Memory B cell (primary cell): ENCODE measurements around the gene COG1.

Experiments
- ATAC-seq: fragments of 150-1000 bp; cut with Tn5 transposase; 2 replicates; pipeline ENCODE4 v1.10.0; 2021; ENCODE audit warnings: low read depth, mild to moderate bottlenecking, moderate library complexity
- DNase-seq, 2 donors: peaks; one replicate each; pipeline ENCODE4 v3.0.0; 2022; ENCODE audit warnings: low spot score in 2 of 2
- H3K27ac Mint-ChIP-seq: one replicate; pipeline ENCODE4 v1.8.0; 2022; ENCODE audit warnings: mild to moderate bottlenecking, moderate library complexity, mixed read lengths
- H3K27me3 Mint-ChIP-seq: one replicate; pipeline ENCODE4 v1.8.0; 2022; ENCODE audit warnings: mixed read lengths
- H3K36me3 Mint-ChIP-seq: one replicate; pipeline ENCODE4 v1.8.0; 2022; ENCODE audit warnings: mild to moderate bottlenecking, mixed read lengths
- H3K4me1 Mint-ChIP-seq: one replicate; pipeline ENCODE4 v1.8.0; 2022; ENCODE audit warnings: mixed read lengths
- H3K4me3 Mint-ChIP-seq: one replicate; pipeline ENCODE4 v1.8.0; 2022; ENCODE audit warnings: mild to moderate bottlenecking, moderate library complexity, mixed read lengths
- H3K9me3 Mint-ChIP-seq: one replicate; pipeline ENCODE4 v1.8.0; 2022; ENCODE audit warnings: mixed read lengths

Gene COG1

GRCh38 chr17:73224237-73224636 is 31.4 kb downstream of the COG1 start:
- Mint-ChIP-seq H3K27ac (peak overlapping the region; percentile 70), H3K36me3 (peaks cover 8% of the 10 kb centered on the region), H3K4me3 (no peak overlapping the region), H3K27me3 (no peaks in the 10 kb centered on the region), H3K4me1 (peaks cover 31% of the 10 kb centered on the region), H3K9me3 (no peaks in the 10 kb centered on the region)
- ATAC-seq (no peak), DNase-seq (no peak)

GRCh38 chr17:73224663-73225305 is 31.9 kb downstream of the COG1 start:
- Mint-ChIP-seq H3K4me1 (peaks cover 34% of the 10 kb centered on the region), H3K27ac (peak overlapping the region; percentile 2), H3K4me3 (no peak overlapping the region), H3K27me3 (no peaks in the 10 kb centered on the region), H3K36me3 (peaks cover 8% of the 10 kb centered on the region), H3K9me3 (no peaks in the 10 kb centered on the region)
- DNase-seq (no peak), ATAC-seq (no peak)

GRCh38 chr17:73226556-73227172 is 33.8 kb downstream of the COG1 start:
- no peaks in the 10 kb centered on the region for H3K27me3 Mint-ChIP-seq
- peaks cover 34% of the 10 kb centered on the region for H3K4me1 Mint-ChIP-seq
- H3K4me3 Mint-ChIP-seq, result no peak overlapping the region
- ATAC-seq (no peak), DNase-seq (no peak)
- H3K9me3 Mint-ChIP-seq, result no peaks in the 10 kb centered on the region
- H3K36me3 Mint-ChIP-seq, result peaks cover 8% of the 10 kb centered on the region
- no peak overlapping the region for H3K27ac Mint-ChIP-seq

GRCh38 chr17:73227379-73227778 is 34.5 kb downstream of the COG1 start:
- Mint-ChIP-seq H3K4me3 (no peak overlapping the region), H3K36me3 (peaks cover 8% of the 10 kb centered on the region), H3K9me3 (no peaks in the 10 kb centered on the region), H3K27ac (no peak overlapping the region), H3K4me1 (peaks cover 36% of the 10 kb centered on the region), H3K27me3 (no peaks in the 10 kb centered on the region)
- ATAC-seq (no peak), DNase-seq (no peak)

GRCh38 chr17:73227944-73228343 is 35.1 kb downstream of the COG1 start:
- H3K4me3 Mint-ChIP-seq, result no peak overlapping the region

GRCh38 chr17:73228748-73229236 is 35.9 kb downstream of the COG1 start:
- peaks cover 6% of the 10 kb centered on the region for H3K36me3 Mint-ChIP-seq
- no peak overlapping the region for H3K4me3 Mint-ChIP-seq
- H3K9me3 Mint-ChIP-seq, result no peaks in the 10 kb centered on the region
- H3K4me1 Mint-ChIP-seq, result peaks cover 40% of the 10 kb centered on the region
- H3K27me3 Mint-ChIP-seq, result no peaks in the 10 kb centered on the region
- no peak overlapping the region for H3K27ac Mint-ChIP-seq
- ATAC-seq, result no peak
- DNase-seq, result no peak

More at GRCh38 chr17:73227944-73228343, 35.1 kb downstream of the COG1 start:
- H3K36me3 Mint-ChIP-seq, result peaks cover 8% of the 10 kb centered on the region
- no peaks in the 10 kb centered on the region for H3K27me3 Mint-ChIP-seq
- ATAC-seq (no peak), DNase-seq (no peak)
- H3K27ac Mint-ChIP-seq, result no peak overlapping the region
- H3K4me1 Mint-ChIP-seq, result peaks cover 36% of the 10 kb centered on the region
- no peaks in the 10 kb centered on the region for H3K9me3 Mint-ChIP-seq

GRCh38 chr17:73230088-73230487 is 37.2 kb downstream of the COG1 start:
- no peak for DNase-seq
- no peaks in the 10 kb centered on the region for H3K27me3 Mint-ChIP-seq
- H3K36me3 Mint-ChIP-seq, result peaks cover 5% of the 10 kb centered on the region
- H3K4me1 Mint-ChIP-seq, result peaks cover 33% of the 10 kb centered on the region
- H3K27ac Mint-ChIP-seq, result no peak overlapping the region
- ATAC-seq, result no peak
- H3K9me3 Mint-ChIP-seq, result no peaks in the 10 kb centered on the region
- H3K4me3 Mint-ChIP-seq, result peak overlapping the region; percentile 27

GRCh38 chr17:73231395-73231794 is 38.5 kb downstream of the COG1 start:
- H3K4me3 Mint-ChIP-seq, result peak overlapping the region; percentile 97
- peaks cover 35% of the 10 kb centered on the region for H3K4me1 Mint-ChIP-seq
- H3K9me3 Mint-ChIP-seq, result no peaks in the 10 kb centered on the region
- peak in 1 of 2 donors; percentile 15 for DNase-seq
- H3K27ac Mint-ChIP-seq, result peak overlapping the region; percentile 96
- no peaks in the 10 kb centered on the region for H3K27me3 Mint-ChIP-seq
- ATAC-seq, result no peak
- H3K36me3 Mint-ChIP-seq, result peaks cover 13% of the 10 kb centered on the region

GRCh38 chr17:73231841-73232586 is 39.2 kb downstream of the COG1 start:
- H3K27me3 Mint-ChIP-seq, result no peaks in the 10 kb centered on the region
- H3K4me3 Mint-ChIP-seq, result peak overlapping the region; percentile 97
- H3K27ac Mint-ChIP-seq, result peak overlapping the region; percentile 96
- DNase-seq (peak; percentile 94), ATAC-seq (peak; percentile 92)
- no peaks in the 10 kb centered on the region for H3K9me3 Mint-ChIP-seq
- peaks cover 10% of the 10 kb centered on the region for H3K36me3 Mint-ChIP-seq
- peaks cover 31% of the 10 kb centered on the region for H3K4me1 Mint-ChIP-seq

GRCh38 chr17:73232587-73233373 is 39.9 kb downstream of the COG1 start:
- DNase-seq (peak in 1 of 2 donors; percentile 11), ATAC-seq (peak; percentile 50)
- Mint-ChIP-seq H3K27ac (peak overlapping the region; percentile 96), H3K9me3 (no peaks in the 10 kb centered on the region), H3K27me3 (no peaks in the 10 kb centered on the region), H3K4me3 (peak overlapping the region; percentile 97), H3K36me3 (peaks cover 10% of the 10 kb centered on the region), H3K4me1 (peaks cover 28% of the 10 kb centered on the region)

GRCh38 chr17:73234736-73235135 is 41.9 kb downstream of the COG1 start:
- Mint-ChIP-seq H3K9me3 (no peaks in the 10 kb centered on the region), H3K27ac (no peak overlapping the region), H3K36me3 (peaks cover 10% of the 10 kb centered on the region), H3K4me3 (no peak overlapping the region), H3K27me3 (no peaks in the 10 kb centered on the region), H3K4me1 (peaks cover 21% of the 10 kb centered on the region)
- ATAC-seq (no peak), DNase-seq (no peak)

GRCh38 chr17:73237714-73238113 is 44.9 kb downstream of the COG1 start:
- Mint-ChIP-seq H3K4me1 (peaks cover 20% of the 10 kb centered on the region), H3K27me3 (no peaks in the 10 kb centered on the region), H3K4me3 (no peak overlapping the region), H3K36me3 (peaks cover 11% of the 10 kb centered on the region), H3K9me3 (no peaks in the 10 kb centered on the region), H3K27ac (peak overlapping the region; percentile 0)
- no peak for ATAC-seq
- no peak for DNase-seq

GRCh38 chr17:73240561-73240960 is 47.7 kb downstream of the COG1 start:
- Mint-ChIP-seq H3K27ac (no peak overlapping the region), H3K4me3 (no peak overlapping the region), H3K36me3 (peaks cover 8% of the 10 kb centered on the region), H3K27me3 (no peaks in the 10 kb centered on the region), H3K4me1 (peaks cover 14% of the 10 kb centered on the region), H3K9me3 (no peaks in the 10 kb centered on the region)
- DNase-seq (no peak), ATAC-seq (no peak)
